K562 (cell line): Measurements from ENCODE around the gene CTSV. TPM values are rescaled to one million over a fixed set of nuclear protein-coding genes. Genes with fewer than 3 reads are reported as not detected.
A peak's percentile ranks its signal among the peaks of the same experiment; 100 is the strongest.

Experiments
- CCNT2 ChIP-seq: IDR thresholded peaks from 2 replicates; pipeline ENCODE4 v1.6.1; 2011; ENCODE audit warnings: borderline replicate concordance, low read depth, mild to moderate bottlenecking, moderate library complexity, mixed read lengths, low read length; ENCODE audit not compliant: insufficient read length; ENCODE audit errors: extremely low read depth
- CREB1 ChIP-seq, 2 experiments: sonication (generic) in 1 of 2; formaldehyde crosslinking in 1 of 2; IDR thresholded peaks; 2 replicates each; pipeline versions ENCODE4 v1.6.1 to v1.8.0; 2012 to 2022; ENCODE audit warnings: inconsistent platforms in 1 of 2, mild to moderate bottlenecking in 1 of 2, missing genetic modification reagents in 1 of 2, moderate library complexity in 1 of 2
- CREM ChIP-seq: IDR thresholded peaks from 2 replicates; pipeline ENCODE4 v1.6.1; 2014; ENCODE audit warnings: antibody characterized with exemption, low read depth
- E2F6 ChIP-seq, 2 experiments: IDR thresholded peaks; 2 replicates each; pipeline ENCODE4 v1.6.1; 2011; ENCODE audit warnings: borderline replicate concordance in 1 of 2, control low read depth in 1 of 2, low read depth in 1 of 2, low read length in 1 of 2, mild to moderate bottlenecking in 1 of 2, mixed read lengths in 1 of 2, moderate library complexity in 1 of 2; ENCODE audit not compliant: insufficient read depth in 1 of 2, insufficient read length in 1 of 2, poor library complexity in 1 of 2, severe bottlenecking in 1 of 2; ENCODE audit errors: extremely low read depth in 1 of 2
- GABPB2 ChIP-seq: fragments of 250-450 bp; sonication (Bioruptor Pico); conservative IDR thresholded peaks from 2 replicates; pipeline ENCODE4 v1.5.1; 2021; ENCODE audit warnings: mild to moderate bottlenecking
- ID3 ChIP-seq, 2 experiments: fragments of 250-450 bp in 1 of 2; fragments of 450-650 bp in 1 of 2; sonication (Bioruptor Pico) in 1 of 2; IDR thresholded peaks; 2 replicates each; pipeline versions ENCODE4 v1.6.1 to v1.8.0; 2016 to 2021; ENCODE audit warnings: mild to moderate bottlenecking in 2 of 2, moderate library complexity in 2 of 2, missing compliant biosample characterization in 1 of 2, missing genetic modification characterization in 1 of 2
- MTA3 ChIP-seq: fragments of 450-650 bp; formaldehyde crosslinking; IDR thresholded peaks from 2 replicates; pipeline ENCODE4 v1.6.1; 2017; ENCODE audit warnings: mild to moderate bottlenecking, borderline replicate concordance
- MYC ChIP-seq, 2 experiments: fragments of 250-450 bp in 1 of 2; sonication (Bioruptor Pico) in 1 of 2; IDR thresholded peaks; 2 replicates each; pipeline versions ENCODE4 v1.5.1 to v1.6.1; 2012 to 2021; ENCODE audit warnings: low read depth in 2 of 2, borderline replicate concordance in 1 of 2, improper control_type of control experiment in 1 of 2, low read length in 1 of 2, mild to moderate bottlenecking in 1 of 2, moderate library complexity in 1 of 2
- NR1H2 ChIP-seq: sonication (generic); formaldehyde crosslinking; IDR thresholded peaks from 2 replicates; pipeline ENCODE4 v1.4.0; 2020; ENCODE audit warnings: mild to moderate bottlenecking, missing genetic modification reagents
- PPARD ChIP-seq: fragments of 250-450 bp; sonication (Bioruptor Pico); IDR thresholded peaks from 2 replicates; pipeline ENCODE4 v1.8.0; 2022; ENCODE audit warnings: inconsistent platforms, mild to moderate bottlenecking, moderate library complexity
- RBFOX2 ChIP-seq: fragments of 200-400 bp; formaldehyde crosslinking; IDR thresholded peaks from 2 replicates; pipeline ENCODE4 v1.6.1; 2017; ENCODE audit warnings: low read depth, mild to moderate bottlenecking, low read length, moderate library complexity
- RBM25 ChIP-seq: fragments of 200-400 bp; formaldehyde crosslinking; IDR thresholded peaks from 2 replicates; pipeline ENCODE4 v1.6.1; 2018; ENCODE audit warnings: low read length, low read depth, moderate library complexity; ENCODE audit not compliant: severe bottlenecking
- RFX7 ChIP-seq: fragments of 250-450 bp; sonication (Bioruptor Pico); IDR thresholded peaks from 2 replicates; pipeline ENCODE4 v1.5.1; 2021; ENCODE audit warnings: mild to moderate bottlenecking
- SREBF2 ChIP-seq: sonication (generic); formaldehyde crosslinking; IDR thresholded peaks from 2 replicates; pipeline ENCODE4 v1.4.0; 2020; ENCODE audit warnings: mild to moderate bottlenecking, missing genetic modification reagents
- USF2 ChIP-seq: sonication (generic); formaldehyde crosslinking; IDR thresholded peaks from 2 replicates; pipeline ENCODE4 v1.5.0; 2020; ENCODE audit warnings: missing genetic modification reagents
- ZBTB1 ChIP-seq: sonication (generic); formaldehyde crosslinking; IDR thresholded peaks from 2 replicates; pipeline ENCODE4 v1.8.1; 2023; ENCODE audit warnings: missing genetic modification reagents, low read depth, mild to moderate bottlenecking, borderline replicate concordance
- ZBTB7A ChIP-seq: IDR thresholded peaks from 2 replicates; pipeline ENCODE4 v1.6.1; 2011; ENCODE audit warnings: low read depth, mild to moderate bottlenecking, low read length, moderate library complexity, borderline replicate concordance; ENCODE audit not compliant: control insufficient read depth
- ZNF24 ChIP-seq: fragments of 450-650 bp; IDR thresholded peaks from 2 replicates; pipeline ENCODE4 v1.6.1; 2016
- ZNF695 ChIP-seq: fragments of 450-650 bp; formaldehyde crosslinking; IDR thresholded peaks from 2 replicates; pipeline ENCODE4 v1.4.0; 2020; ENCODE audit warnings: mild to moderate bottlenecking, moderate library complexity
- polyA plus RNA-seq, 8 experiments: library from polyadenylated mRNA; depleted of rRNA in 4 of 8; stranded (reverse) in 5 of 8; unstranded in 3 of 8; fragments of >200 nt; fragmentation: Nextera tagmentation in 2 of 8; fragmentation: Illumina TruSeq in 1 of 8; extraction: Ambion mirVana in 2 of 8; extraction: Trizol in 1 of 8; gene quantifications; 2 replicates each; pipeline versions ENCODE4 v1.2.1 to v1.2.3, GENCODE V29; 2011 to 2014; ENCODE audit warnings: inconsistent platforms in 1 of 8, missing spikeins in 1 of 8
- total RNA-seq, 7 experiments: library from RNA; depleted of rRNA in 6 of 7; stranded (reverse); fragments of >200 nt in 6 of 7; fragmentation: Illumina TruSeq in 2 of 7; extraction: Trizol in 2 of 7; gene quantifications; 2 replicates each; pipeline versions ENCODE4 v1.2.1 to v1.2.3, GENCODE V29; 2011 to 2021; ENCODE audit warnings: low replicate concordance in 1 of 7
- TF ChIP-seq, protein P1 (sequence below): sonication (generic); formaldehyde crosslinking; IDR thresholded peaks from 2 replicates; pipeline ENCODE4 v1.8.1; 2023; ENCODE audit warnings: mild to moderate bottlenecking, missing genetic modification reagents

CTSV gene
- total and polyA plus RNA-seq, 9 of the 15 experiments (the other 6 are each of a cell fraction or from before 2014, with no cell fraction given): 0.06 to 0.39 (median 0.16) TPM; not detected in 3

GRCh38 chr9:97038611-97039513 lies at the start of gene CTSV (continued):
- TF ChIP-seq MYC (IDR thresholded peaks at IDR 0.05; ENCODE audit: low read depth, low read length): no peak
- TF ChIP-seq MYC (CRISPR knock-in tag; IDR thresholded peaks at IDR 0.05; ENCODE audit: borderline replicate concordance, low read depth): no peak
- TF ChIP-seq ZBTB1: no peak
- TF ChIP-seq ZNF24: no peak
- TF ChIP-seq CREB1 (IDR thresholded peaks at IDR 0.05): peak; percentile 37
- peak; percentile 48; the same call in 1 of the 2 replicates for TF ChIP-seq CREB1 (CRISPR knock-in tag; IDR thresholded peaks at IDR 0.05)
- TF ChIP-seq MTA3: 0 out of 2 replicates have a peak, but pooled peaks have one; percentile 24
- no peak for TF ChIP-seq PPARD
- TF ChIP-seq ID3 (CRISPR knock-in tag; IDR thresholded peaks at IDR 0.05): no peak
- no peak for TF ChIP-seq ID3 (tag; IDR thresholded peaks at IDR 0.05)
- TF ChIP-seq NR1H2 (CRISPR knock-in tag): no peak
- no peak for TF ChIP-seq RFX7 (CRISPR knock-in tag)
- TF ChIP-seq RBM25: peak; percentile 78
- TF ChIP-seq ZNF695 (CRISPR knock-in tag): no peak
- peak; percentile 55 for TF ChIP-seq CCNT2
- TF ChIP-seq E2F6 (IDR thresholded peaks at IDR 0.05; ENCODE audit: borderline replicate concordance in 1 of 2, extremely low read depth in 1 of 2, insufficient read depth in 1 of 2, insufficient read length in 1 of 2, low read depth in 1 of 2, low read length in 1 of 2, poor library complexity in 1 of 2, severe bottlenecking in 1 of 2): peak in 1 of 2 experiments; percentile 69
- TF ChIP-seq, protein P1, sequence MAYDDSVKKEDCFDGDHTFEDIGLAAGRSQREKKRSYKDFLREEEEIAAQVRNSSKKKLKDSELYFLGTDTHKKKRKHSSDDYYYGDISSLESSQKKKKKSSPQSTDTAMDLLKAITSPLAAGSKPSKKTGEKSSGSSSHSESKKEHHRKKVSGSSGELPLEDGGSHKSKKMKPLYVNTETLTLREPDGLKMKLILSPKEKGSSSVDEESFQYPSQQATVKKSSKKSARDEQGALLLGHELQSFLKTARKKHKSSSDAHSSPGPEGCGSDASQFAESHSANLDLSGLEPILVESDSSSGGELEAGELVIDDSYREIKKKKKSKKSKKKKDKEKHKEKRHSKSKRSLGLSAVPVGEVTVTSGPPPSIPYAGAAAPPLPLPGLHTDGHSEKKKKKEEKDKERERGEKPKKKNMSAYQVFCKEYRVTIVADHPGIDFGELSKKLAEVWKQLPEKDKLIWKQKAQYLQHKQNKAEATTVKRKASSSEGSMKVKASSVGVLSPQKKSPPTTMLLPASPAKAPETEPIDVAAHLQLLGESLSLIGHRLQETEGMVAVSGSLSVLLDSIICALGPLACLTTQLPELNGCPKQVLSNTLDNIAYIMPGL (CRISPR knock-in tag): no peak
- TF ChIP-seq CREM: peak; percentile 51; the same call in 1 of the 2 replicates
- no peak for TF ChIP-seq GABPB2
- no peak for TF ChIP-seq SREBF2 (CRISPR knock-in tag)
- TF ChIP-seq USF2 (CRISPR knock-in tag): peak; percentile 55
- peak; percentile 51 for TF ChIP-seq RBFOX2
- TF ChIP-seq ZBTB7A: peak; percentile 55; the same call in 1 of the 2 replicates
